Transverse colon (tissue), 4 donors: ENCODE results near the gene METTL9. TPM values are rescaled to one million over a fixed set of nuclear protein-coding genes. Genes with fewer than 3 reads are reported as not detected.

Experiments used
- DNase-seq: peaks from one replicate; pipeline ENCODE4 v3.0.0-alpha.2; 2019
- H3K27ac ChIP-seq, 4 donors: fragments of 200-600 bp; sonication (generic); 2 replicates each; pipeline ENCODE4 v1.5.1; 2016 to 2018; ENCODE audit warnings: inconsistent platforms in 4 of 4
- H3K27me3 ChIP-seq: fragments of 200-600 bp; sonication (generic); 2 replicates; pipeline ENCODE4 v1.5.1; 2017; ENCODE audit warnings: inconsistent platforms
- H3K36me3 ChIP-seq, 4 donors: fragments of 200-600 bp; sonication (generic); 2 replicates each; pipeline ENCODE4 v1.5.1; 2017 to 2019; ENCODE audit warnings: inconsistent platforms in 4 of 4
- H3K4me1 ChIP-seq, 4 donors: fragments of 200-600 bp; sonication (generic); 2 replicates each; pipeline ENCODE4 v1.5.1; 2017 to 2020; ENCODE audit warnings: inconsistent platforms in 4 of 4
- H3K4me3 ChIP-seq, 4 donors: fragments of 200-600 bp; sonication (generic); 1 replicate in 1 of 4; 2 replicates in 3 of 4; pipeline versions ENCODE4 v1.5.1 to v1.6.1; 2017 to 2019; ENCODE audit warnings: inconsistent platforms in 4 of 4
- H3K9me3 ChIP-seq, 2 donors: fragments of 200-600 bp; sonication (generic); 2 replicates each; pipeline ENCODE4 v1.5.1; 2017 to 2019; ENCODE audit warnings: inconsistent platforms in 2 of 2
- CTCF ChIP-seq, 5 experiments: fragments of 200-600 bp in 3 of 5; fragments of 450-650 bp in 2 of 5; sonication (generic) in 3 of 5; IDR thresholded peaks; 1 replicate in 2 of 5; 2 replicates in 3 of 5; pipeline ENCODE4 v1.5.1; 2016 to 2017; ENCODE audit warnings: antibody characterized with exemption in 5 of 5, inconsistent platforms in 3 of 5, mild to moderate bottlenecking in 2 of 5, moderate library complexity in 1 of 5
- EP300 ChIP-seq: sonication (generic); formaldehyde crosslinking; IDR thresholded peaks from one replicate; pipeline ENCODE4 v1.6.1; 2017; ENCODE audit warnings: antibody characterized with exemption, low read depth
- POLR2A ChIP-seq: fragments of 450-650 bp; IDR thresholded peaks from one replicate; pipeline ENCODE4 v1.6.1; 2016; ENCODE audit warnings: antibody characterized with exemption, mild to moderate bottlenecking, moderate library complexity
- POLR2AphosphoS5 ChIP-seq, 3 donors: sonication (generic); formaldehyde crosslinking; IDR thresholded peaks; one replicate each; pipeline ENCODE4 v1.6.1; 2016; ENCODE audit warnings: antibody characterized with exemption in 3 of 3
- WGBS, 2 donors: methylation state at CpG; one replicate each; pipeline ENCODE4 v1.1.5; 2018; ENCODE audit warnings: low coverage in 1 of 2; 5-methylcytosine and 5-hydroxymethylcytosine counted together
- in situ Hi-C, 4 donors: fragments of 200-750 bp; cut with MboI; loops; one replicate each; pipeline versions ENCODE4 v1.15.0 to v1.15.1; 2017; ENCODE audit warnings: low sequenced_read_pairs in 3 of 4, low pct_ligation_motif_present in 1 of 4, low pct_unique_long_range_greater_than_20kb in 1 of 4
- intact Hi-C: fragments of 100-400 bp; cut with DNase I; formaldehyde crosslinking; loops from one replicate; pipeline ENCODE4 v1.15.1; 2023; ENCODE audit warnings: low total_unique reads
- total RNA-seq, 4 donors: library from RNA; depleted of rRNA; stranded (reverse); fragments of >200 nt; gene quantifications; one replicate each; pipeline ENCODE4 v1.1.0, GENCODE V29; 2016

The METTL9 gene
- total RNA-seq, 4 donors from 2014 or later, result 41.9 to 116 (median 67.5) TPM

DNA sequence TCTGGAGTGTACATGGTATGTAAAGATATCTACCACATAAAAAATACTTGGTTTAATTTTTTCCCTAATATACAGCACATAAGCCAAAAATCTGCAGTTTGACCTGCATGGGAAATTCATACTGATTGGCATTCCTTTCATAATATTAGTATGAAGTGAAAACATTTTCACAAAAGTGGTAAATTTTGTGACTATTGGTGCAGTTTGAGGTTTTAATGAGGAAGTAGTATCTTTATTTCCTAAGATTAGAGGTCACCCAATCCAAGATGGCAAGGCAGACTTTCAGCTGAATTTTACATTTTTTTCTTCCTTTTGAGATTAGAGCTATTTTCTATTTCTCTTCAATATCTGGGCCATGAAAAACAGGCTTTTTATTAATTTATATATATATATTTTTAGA lies 21.2 kb downstream of the METTL9 start:
- peaks cover 0 to 13% (median 0%) of the 10 kb centered on the region in 4 donors for H3K36me3 ChIP-seq
- no peaks in the 10 kb centered on the region for H3K9me3 ChIP-seq
- in situ Hi-C loops (no loop called here), intact Hi-C loops (no loop called here)
- H3K27ac ChIP-seq, result no peak overlapping the region
- TF ChIP-seq POLR2A (no peak), POLR2AphosphoS5 (IDR thresholded peaks at IDR 0.05) (no peak), EP300 (no peak), CTCF (IDR thresholded peaks at IDR 0.05) (no peak)
- H3K4me3 ChIP-seq, result no peak overlapping the region
- no peak for DNase-seq
- H3K27me3 ChIP-seq, result no peaks in the 10 kb centered on the region
- H3K4me1 ChIP-seq, result peaks cover 0 to 10% (median 0%) of the 10 kb centered on the region in 4 donors

DNA sequence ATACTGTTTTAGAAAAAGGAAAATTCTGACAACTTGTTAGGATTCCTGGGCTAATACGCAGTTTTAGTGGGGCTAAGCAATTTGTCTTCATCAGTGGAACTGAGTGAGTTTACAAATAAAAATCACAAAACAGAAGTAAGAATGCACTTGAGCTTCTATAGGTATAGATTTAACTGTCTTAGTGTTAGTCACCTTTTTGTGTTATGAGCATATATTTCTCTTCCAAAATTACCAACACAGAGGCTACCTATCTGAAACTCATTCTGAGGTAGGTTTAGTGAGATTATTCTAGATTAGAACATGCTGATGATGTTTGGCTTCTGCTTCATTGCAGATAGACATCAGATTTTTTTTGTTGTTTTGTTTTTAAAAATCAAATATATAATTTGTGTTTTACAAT lies 23.2 kb downstream of the METTL9 start:
- in situ Hi-C loops (no loop called here), intact Hi-C loops (no loop called here)
- Histone ChIP-seq H3K27ac (no peak overlapping the region), H3K9me3 (no peaks in the 10 kb centered on the region), H3K36me3 (peaks cover 0 to 15% (median 0%) of the 10 kb centered on the region in 4 donors), H3K27me3 (no peaks in the 10 kb centered on the region), H3K4me1 (peaks cover 0 to 18% (median 8%) of the 10 kb centered on the region in 4 donors), H3K4me3 (no peak overlapping the region)
- whole genome bisulfite sequencing, 2 donors, result 90 to 94% methylated on average over 1 of the region's 1 CpG
- no peak for DNase-seq
- no peak for TF ChIP-seq POLR2A
- TF ChIP-seq CTCF (IDR thresholded peaks at IDR 0.05), result no peak
- TF ChIP-seq EP300, result no peak
- TF ChIP-seq POLR2AphosphoS5 (IDR thresholded peaks at IDR 0.05), result no peak

- H3K27me3 ChIP-seq, result no peaks in the 10 kb centered on the region
- DNase-seq, result no peak
- peaks cover 0 to 18% (median 8%) of the 10 kb centered on the region in 4 donors for H3K4me1 ChIP-seq
- intact Hi-C loops (no loop called here), in situ Hi-C loops (no loop called here)
- H3K36me3 ChIP-seq, result peaks cover 0 to 24% (median 4%) of the 10 kb centered on the region in 4 donors
- 71 to 78% methylated on average over 1 of the region's 1 CpG for WGBS, 2 donors
- H3K27ac ChIP-seq, result no peak overlapping the region
- no peak overlapping the region for H3K4me3 ChIP-seq
- TF ChIP-seq EP300 (no peak), CTCF (IDR thresholded peaks at IDR 0.05) (no peak)
- H3K9me3 ChIP-seq, result no peaks in the 10 kb centered on the region
Observed at GRCh38 chr16:21625026-21625425, 25.6 kb downstream of the METTL9 start.

DNA sequence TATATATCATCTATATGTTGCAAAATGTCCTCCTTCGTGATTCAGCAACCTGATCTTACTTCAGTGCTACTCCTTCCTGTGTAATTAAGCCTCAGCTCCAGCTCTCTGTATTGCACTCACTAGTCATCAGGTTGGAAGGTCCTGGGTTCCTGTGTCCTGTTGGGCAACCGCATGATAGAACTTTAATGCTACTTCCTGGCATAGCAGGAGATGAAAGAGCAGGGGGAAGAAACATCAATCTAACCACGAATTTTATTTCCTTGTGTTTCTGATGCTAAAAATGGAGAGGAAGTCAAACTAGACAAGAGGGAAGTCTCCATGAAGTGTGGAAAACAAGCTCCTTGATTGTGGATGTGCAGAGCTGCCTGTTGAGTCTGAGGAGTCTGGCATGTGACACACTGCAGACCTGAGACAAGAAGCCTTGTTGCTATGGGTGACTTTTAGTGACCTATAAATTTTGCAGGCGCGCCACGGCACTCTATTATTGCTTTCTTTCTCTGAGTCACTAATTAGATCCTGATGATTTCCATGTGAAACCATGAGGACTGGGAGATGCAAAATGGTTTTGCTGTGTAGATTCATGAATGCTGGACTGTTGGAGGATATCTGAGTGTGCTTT lies 27.4 kb downstream of the METTL9 start:
- intact Hi-C loops, result no loop called here
- no peaks in the 10 kb centered on the region for H3K27me3 ChIP-seq
- H3K27ac ChIP-seq, result peak overlapping the region; percentile 10 to 31 (median 22)
- no peak overlapping the region for H3K4me3 ChIP-seq
- no peak for DNase-seq
- H3K36me3 ChIP-seq, result peaks cover 0 to 27% (median 5%) of the 10 kb centered on the region in 4 donors
- TF ChIP-seq CTCF (IDR thresholded peaks at IDR 0.05), result no peak
- TF ChIP-seq POLR2A, result no peak
- TF ChIP-seq POLR2AphosphoS5 (IDR thresholded peaks at IDR 0.05), result peak in 1 of 3 donors; percentile 63
- TF ChIP-seq EP300, result no peak
- in situ Hi-C loops, result no loop called here
- peaks cover 0 to 18% (median 8%) of the 10 kb centered on the region in 4 donors for H3K4me1 ChIP-seq
- 26 to 52% methylated on average over 3 to 6 of the region's 6 CpGs for WGBS, 2 donors
- no peaks in the 10 kb centered on the region for H3K9me3 ChIP-seq
